ENCODE data around the gene CNTD1. TPM values are rescaled to one million over a fixed set of nuclear protein-coding genes. Genes with fewer than 3 reads are reported as not detected.
"Not testable (repeated sequence)": the region's sequence is repeated elsewhere in the genome, so short reads cannot be mapped to it uniquely, and the experiment has no call there.

Gene CNTD1
- total RNA-seq, 2 donors from 2014 or later, result 1.4 to 7.7 TPM

GRCh38 chr17:42767512-42767911, 31.1 kb upstream of the CNTD1 start:
- Histone ChIP-seq H3K27ac (no peak overlapping the region), H3K9me3 (no peaks in the 10 kb centered on the region), H3K36me3 (no peaks in the 10 kb centered on the region), H3K4me3 (no peak overlapping the region), H3K27me3 (replicated peaks; ENCODE audit: insufficient read depth) (no peaks in the 10 kb centered on the region), H3K4me1 (replicated peaks) (no peaks in the 10 kb centered on the region)
- intact Hi-C loops (cut with DNase I), result loop anchor here (10.0 kb wide), 1 partner anchor 183 kb away; no protein-coding TSS in a partner anchor
- TF ChIP-seq CTCF (IDR thresholded peaks at IDR 0.05) (no peak), POLR2A (IDR thresholded peaks at IDR 0.05) (no peak), POLR2AphosphoS5 (IDR thresholded peaks at IDR 0.05) (no peak)
- no peak for DNase-seq (ENCODE audit: low spot score)

- not testable (repeated sequence) for H3K27ac ChIP-seq; DNase-seq (ENCODE audit: low spot score); H3K36me3 ChIP-seq; H3K4me3 ChIP-seq; H3K27me3 ChIP-seq (replicated peaks; ENCODE audit: insufficient read depth); H3K4me1 ChIP-seq (replicated peaks); H3K9me3 ChIP-seq
- intact Hi-C loops (cut with DNase I), result loop anchor here (10.0 kb wide), 1 partner anchor 183 kb away; no protein-coding TSS in a partner anchor
- 66% methylated on average over 9 of the region's 9 CpGs for WGBS
These were observed 30.7 kb upstream of the CNTD1 start for GRCh38 chr17:42768006-42768405.

GRCh38 chr17:42769964-42770363, 28.7 kb upstream of the CNTD1 start:
- H3K9me3 ChIP-seq; DNase-seq (ENCODE audit: low spot score); H3K27me3 ChIP-seq (replicated peaks; ENCODE audit: insufficient read depth); H3K27ac ChIP-seq; H3K36me3 ChIP-seq; H3K4me3 ChIP-seq; H3K4me1 ChIP-seq (replicated peaks): not testable (repeated sequence)
- 87% methylated on average over 10 of the region's 10 CpGs for WGBS
- intact Hi-C loops (cut with DNase I), result loop anchor here (10.0 kb wide), 1 partner anchor 185 kb away; no protein-coding TSS in a partner anchor

- H3K4me3 ChIP-seq, result peak overlapping the region; percentile 76 to 77
- no peaks in the 10 kb centered on the region for H3K9me3 ChIP-seq
- H3K4me1 ChIP-seq (replicated peaks), result peaks cover 3% of the 10 kb centered on the region
- H3K27me3 ChIP-seq (replicated peaks; ENCODE audit: insufficient read depth), result no peaks in the 10 kb centered on the region
- DNase-seq (ENCODE audit: low spot score), result no peak
- intact Hi-C loops (cut with DNase I), result no loop called here
- WGBS, result 11% methylated on average over 3 of the region's 3 CpGs
- H3K27ac ChIP-seq, result peak overlapping the region; percentile 80 to 84
- TF ChIP-seq POLR2AphosphoS5 (IDR thresholded peaks at IDR 0.05) (no peak), POLR2A (IDR thresholded peaks at IDR 0.05) (no peak), CTCF (IDR thresholded peaks at IDR 0.05) (no peak)
- peaks cover 0 to 3% of the 10 kb centered on the region in 2 donors for H3K36me3 ChIP-seq
These were observed 25.7 kb upstream of the CNTD1 start for GRCh38 chr17:42772945-42773289.

GRCh38 chr17:42773290-42774035, 25.2 kb upstream of the CNTD1 start, which contains the start of gene VPS25:
Gene VPS25, plus strand, starts transcription at chr17:42773449. Its CDS starts 27 bp downstream, at chr17:42773476.
- no peaks in the 10 kb centered on the region for H3K27me3 ChIP-seq (replicated peaks; ENCODE audit: insufficient read depth)
- peaks cover 3% of the 10 kb centered on the region for H3K4me1 ChIP-seq (replicated peaks)
- peaks cover 0 to 3% of the 10 kb centered on the region in 2 donors for H3K36me3 ChIP-seq
- WGBS, result 1% methylated on average over 39 of the region's 39 CpGs
- peak in 3 of 4 experiments; percentile 14 to 43 (median 35) for TF ChIP-seq CTCF (IDR thresholded peaks at IDR 0.05)
- TF ChIP-seq POLR2AphosphoS5 (IDR thresholded peaks at IDR 0.05), result peak; percentile 93
- TF ChIP-seq POLR2A (IDR thresholded peaks at IDR 0.05), result no peak
- H3K27ac ChIP-seq, result peak within 1 kb of the TSS; percentile 80 to 84
- intact Hi-C loops (cut with DNase I), result no loop called here
- H3K9me3 ChIP-seq, result no peaks in the 10 kb centered on the region
- peak; percentile 77 for DNase-seq (ENCODE audit: low spot score)
- peak within 1 kb of the TSS; percentile 76 to 77 for H3K4me3 ChIP-seq

All from prostate gland (tissue), 2 donors.